ENCODE data around the gene FKBP7.

FKBP7 gene

DNA sequence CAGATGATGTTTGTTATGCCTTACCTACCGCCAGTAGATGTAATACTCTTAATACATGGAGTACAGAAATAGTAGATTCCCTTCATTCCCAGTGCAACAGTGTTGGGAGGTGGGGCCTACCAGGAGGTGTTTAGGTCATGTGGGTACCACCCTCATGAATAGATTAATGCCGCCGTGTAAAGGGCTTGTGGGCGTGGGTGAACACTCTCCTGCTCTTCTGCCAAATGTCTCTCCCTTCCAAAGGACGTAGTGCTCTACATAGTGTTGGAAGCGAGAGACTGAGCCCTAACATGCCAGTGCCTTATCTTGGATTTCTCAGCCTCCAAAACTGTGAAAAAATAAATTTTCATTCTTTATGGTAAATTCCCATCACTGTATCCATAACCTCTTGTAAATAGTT, 32.0 kb upstream of the FKBP7 start:
- H3K4me3 ChIP-seq (ENCODE audit: low read depth in 1 of 2, low read length in 2 of 2): no peak overlapping the region
- H3K9me3 ChIP-seq (ENCODE audit: insufficient read depth, low read length, severe bottlenecking): no peaks in the 10 kb centered on the region
- no peaks in the 10 kb centered on the region for H3K79me2 ChIP-seq (ENCODE audit: insufficient read depth, low read length)
- H3K9ac ChIP-seq (ENCODE audit: low read depth, low read length): no peak overlapping the region
- H3K36me3 ChIP-seq (ENCODE audit: insufficient read depth, low read length): peaks cover 22% of the 10 kb centered on the region
- H4K20me1 ChIP-seq (ENCODE audit: insufficient read depth, low read length): no peaks in the 10 kb centered on the region
- no peaks in the 10 kb centered on the region for H3K4me1 ChIP-seq (ENCODE audit: insufficient read depth, low read length)
- ATAC-seq (ENCODE audit: insufficient read depth, low read depth) (no peak), DNase-seq (no peak)
- H3K27me3 ChIP-seq (ENCODE audit: insufficient read depth, low read length, poor library complexity): no peaks in the 10 kb centered on the region
- no peak overlapping the region for H3K27ac ChIP-seq (ENCODE audit: low read length)
- TF ChIP-seq, protein P1, sequence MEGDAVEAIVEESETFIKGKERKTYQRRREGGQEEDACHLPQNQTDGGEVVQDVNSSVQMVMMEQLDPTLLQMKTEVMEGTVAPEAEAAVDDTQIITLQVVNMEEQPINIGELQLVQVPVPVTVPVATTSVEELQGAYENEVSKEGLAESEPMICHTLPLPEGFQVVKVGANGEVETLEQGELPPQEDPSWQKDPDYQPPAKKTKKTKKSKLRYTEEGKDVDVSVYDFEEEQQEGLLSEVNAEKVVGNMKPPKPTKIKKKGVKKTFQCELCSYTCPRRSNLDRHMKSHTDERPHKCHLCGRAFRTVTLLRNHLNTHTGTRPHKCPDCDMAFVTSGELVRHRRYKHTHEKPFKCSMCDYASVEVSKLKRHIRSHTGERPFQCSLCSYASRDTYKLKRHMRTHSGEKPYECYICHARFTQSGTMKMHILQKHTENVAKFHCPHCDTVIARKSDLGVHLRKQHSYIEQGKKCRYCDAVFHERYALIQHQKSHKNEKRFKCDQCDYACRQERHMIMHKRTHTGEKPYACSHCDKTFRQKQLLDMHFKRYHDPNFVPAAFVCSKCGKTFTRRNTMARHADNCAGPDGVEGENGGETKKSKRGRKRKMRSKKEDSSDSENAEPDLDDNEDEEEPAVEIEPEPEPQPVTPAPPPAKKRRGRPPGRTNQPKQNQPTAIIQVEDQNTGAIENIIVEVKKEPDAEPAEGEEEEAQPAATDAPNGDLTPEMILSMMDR (IDR thresholded peaks at IDR 0.05; ENCODE audit: borderline replicate concordance, extremely low read depth, low read length, poor library complexity, severe bottlenecking): no peak
- TF ChIP-seq EZH2 (IDR thresholded peaks at IDR 0.05; ENCODE audit: borderline replicate concordance, low read depth, low read length, severe bottlenecking): no peak
- H3K4me2 ChIP-seq (ENCODE audit: insufficient read depth, low read length): no peak overlapping the region
- no peak overlapping the region for H2AFZ ChIP-seq (ENCODE audit: low read depth, low read length)

DNA sequence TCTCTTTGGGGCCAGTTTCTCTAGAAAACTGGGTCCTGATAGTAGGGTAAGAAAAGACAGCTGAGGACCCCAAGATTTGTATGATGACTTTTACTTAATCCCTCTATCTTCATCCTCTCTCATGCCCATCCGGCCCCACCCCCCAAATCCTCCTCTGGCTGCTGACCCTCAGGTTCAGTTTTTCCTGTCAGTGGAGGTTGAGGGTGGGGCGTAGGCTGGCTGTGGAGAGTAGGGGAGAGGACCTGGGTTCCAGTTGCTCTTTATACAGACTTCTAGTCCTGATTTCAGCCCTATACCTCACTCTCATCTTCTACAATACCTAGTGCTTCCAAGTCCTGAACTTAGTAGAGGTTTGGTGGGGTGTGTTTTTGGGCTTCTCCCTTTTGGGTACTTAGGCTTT, 30.2 kb upstream of the FKBP7 start:
- Histone ChIP-seq H2AFZ (ENCODE audit: low read depth, low read length) (no peak overlapping the region), H3K4me3 (ENCODE audit: low read depth in 1 of 2, low read length in 2 of 2) (no peak overlapping the region), H3K27me3 (ENCODE audit: insufficient read depth, low read length, poor library complexity) (no peaks in the 10 kb centered on the region), H3K4me1 (ENCODE audit: insufficient read depth, low read length) (no peaks in the 10 kb centered on the region), H3K9me3 (ENCODE audit: insufficient read depth, low read length, severe bottlenecking) (no peaks in the 10 kb centered on the region), H4K20me1 (ENCODE audit: insufficient read depth, low read length) (no peaks in the 10 kb centered on the region), H3K36me3 (ENCODE audit: insufficient read depth, low read length) (peaks cover 38% of the 10 kb centered on the region), H3K4me2 (ENCODE audit: insufficient read depth, low read length) (no peak overlapping the region), H3K9ac (ENCODE audit: low read depth, low read length) (no peak overlapping the region), H3K79me2 (ENCODE audit: insufficient read depth, low read length) (no peaks in the 10 kb centered on the region), H3K27ac (ENCODE audit: low read length) (no peak overlapping the region)
- no peak for TF ChIP-seq EZH2 (IDR thresholded peaks at IDR 0.05; ENCODE audit: borderline replicate concordance, low read depth, low read length, severe bottlenecking)
- TF ChIP-seq, protein P1 (IDR thresholded peaks at IDR 0.05; ENCODE audit: borderline replicate concordance, extremely low read depth, low read length, poor library complexity, severe bottlenecking): no peak
- ATAC-seq (ENCODE audit: insufficient read depth, low read depth) (no peak), DNase-seq (no peak)

DNA sequence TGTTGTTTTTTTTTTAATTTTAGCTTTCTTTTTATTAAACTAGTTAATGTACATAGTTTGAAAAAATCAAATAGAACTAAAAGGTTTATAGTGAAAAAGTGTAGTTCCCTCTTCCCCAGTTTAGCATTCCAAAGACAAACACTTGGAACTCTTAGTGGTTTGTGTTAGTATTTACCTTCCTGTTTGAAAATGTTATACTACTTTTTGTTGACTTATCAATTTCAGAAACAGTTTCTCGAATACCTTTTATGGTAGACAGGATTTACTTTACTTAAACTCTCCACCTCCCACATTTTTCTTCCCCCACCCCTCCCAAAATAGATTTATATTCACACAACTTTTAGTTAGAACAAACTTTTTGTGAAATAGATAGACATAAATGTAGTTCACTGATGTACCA, 28.5 kb upstream of the FKBP7 start:
- Histone ChIP-seq H3K9me3 (ENCODE audit: insufficient read depth, low read length, severe bottlenecking) (no peaks in the 10 kb centered on the region), H3K79me2 (ENCODE audit: insufficient read depth, low read length) (no peaks in the 10 kb centered on the region), H3K4me1 (ENCODE audit: insufficient read depth, low read length) (no peaks in the 10 kb centered on the region), H2AFZ (ENCODE audit: low read depth, low read length) (no peak overlapping the region), H3K36me3 (ENCODE audit: insufficient read depth, low read length) (peaks cover 55% of the 10 kb centered on the region), H3K4me3 (ENCODE audit: low read depth in 1 of 2, low read length in 2 of 2) (no peak overlapping the region), H3K27me3 (ENCODE audit: insufficient read depth, low read length, poor library complexity) (no peaks in the 10 kb centered on the region), H3K9ac (ENCODE audit: low read depth, low read length) (no peak overlapping the region), H3K27ac (ENCODE audit: low read length) (no peak overlapping the region), H3K4me2 (ENCODE audit: insufficient read depth, low read length) (no peak overlapping the region), H4K20me1 (ENCODE audit: insufficient read depth, low read length) (no peaks in the 10 kb centered on the region)
- TF ChIP-seq, protein P1 (IDR thresholded peaks at IDR 0.05; ENCODE audit: borderline replicate concordance, extremely low read depth, low read length, poor library complexity, severe bottlenecking): no peak
- no peak for TF ChIP-seq EZH2 (IDR thresholded peaks at IDR 0.05; ENCODE audit: borderline replicate concordance, low read depth, low read length, severe bottlenecking)
- DNase-seq (no peak), ATAC-seq (ENCODE audit: insufficient read depth, low read depth) (no peak)

DNA sequence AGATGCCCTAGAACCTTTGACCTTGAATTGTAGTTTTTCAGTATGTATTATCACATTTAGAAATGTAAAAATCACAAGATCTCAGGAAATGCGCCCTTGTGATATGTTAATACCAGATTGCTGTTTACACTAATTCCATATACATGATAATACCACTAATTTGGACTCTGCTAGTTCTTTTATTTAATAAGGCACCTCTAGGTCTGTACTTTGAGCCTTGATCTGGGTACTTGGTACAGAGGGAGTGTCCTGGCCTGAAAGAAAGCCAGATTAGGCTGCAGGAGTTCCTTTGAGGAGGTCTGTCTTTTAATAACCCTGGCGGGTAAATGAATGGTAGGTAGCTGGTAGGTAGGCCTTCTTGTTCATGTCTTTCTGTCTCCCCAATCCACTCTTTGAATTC, 28.1 kb upstream of the FKBP7 start:
- H3K4me2 ChIP-seq (ENCODE audit: insufficient read depth, low read length): no peak overlapping the region
- DNase-seq (no peak), ATAC-seq (ENCODE audit: insufficient read depth, low read depth) (no peak)

More for the DNA sequence above, 28.1 kb upstream of the FKBP7 start:
- H3K4me1 ChIP-seq (ENCODE audit: insufficient read depth, low read length): no peaks in the 10 kb centered on the region
- TF ChIP-seq, protein P1 (IDR thresholded peaks at IDR 0.05; ENCODE audit: borderline replicate concordance, extremely low read depth, low read length, poor library complexity, severe bottlenecking): no peak
- TF ChIP-seq EZH2 (IDR thresholded peaks at IDR 0.05; ENCODE audit: borderline replicate concordance, low read depth, low read length, severe bottlenecking): no peak
- peaks cover 60% of the 10 kb centered on the region for H3K36me3 ChIP-seq (ENCODE audit: insufficient read depth, low read length)
- H3K27me3 ChIP-seq (ENCODE audit: insufficient read depth, low read length, poor library complexity): no peaks in the 10 kb centered on the region
- no peak overlapping the region for H3K9ac ChIP-seq (ENCODE audit: low read depth, low read length)
- no peak overlapping the region for H3K4me3 ChIP-seq (ENCODE audit: low read depth in 1 of 2, low read length in 2 of 2)
- H2AFZ ChIP-seq (ENCODE audit: low read depth, low read length): no peak overlapping the region
- no peaks in the 10 kb centered on the region for H4K20me1 ChIP-seq (ENCODE audit: insufficient read depth, low read length)
- no peaks in the 10 kb centered on the region for H3K9me3 ChIP-seq (ENCODE audit: insufficient read depth, low read length, severe bottlenecking)
- H3K79me2 ChIP-seq (ENCODE audit: insufficient read depth, low read length): no peaks in the 10 kb centered on the region
- H3K27ac ChIP-seq (ENCODE audit: low read length): no peak overlapping the region

Data from DND-41 (cell line).